NT2/D1 (cell line): Measurements from ENCODE around the gene C16orf86.
"Not testable (repeated sequence)": the region's sequence is repeated elsewhere in the genome, so short reads cannot be mapped to it uniquely, and the experiment has no call there.

Experiments used
- DNase-seq: peaks from one replicate; pipeline ENCODE4 v3.0.0-alpha.2; 2011; ENCODE audit warnings: low read depth, low spot score
- H3K27me3 ChIP-seq: 2 replicates; pipeline ENCODE4 v1.6.0; 2011; ENCODE audit warnings: mild to moderate bottlenecking; ENCODE audit not compliant: insufficient read length, insufficient read depth
- H3K36me3 ChIP-seq: 2 replicates; pipeline ENCODE4 v1.6.1; 2011; ENCODE audit warnings: mild to moderate bottlenecking, low read length, mixed read lengths; ENCODE audit not compliant: insufficient read depth, insufficient read length
- H3K4me1 ChIP-seq: 2 replicates; pipeline ENCODE4 v1.5.1; 2011; ENCODE audit not compliant: insufficient read depth, insufficient read length
- H3K4me3 ChIP-seq: 2 replicates; pipeline ENCODE4 v1.5.1; 2011; ENCODE audit warnings: low read depth; ENCODE audit not compliant: insufficient read length
- H3K9ac ChIP-seq: 2 replicates; pipeline ENCODE4 v1.6.0; 2011; ENCODE audit warnings: low read depth; ENCODE audit not compliant: insufficient read length
- H3K9me3 ChIP-seq: 2 replicates; pipeline ENCODE4 v1.5.1; 2011; ENCODE audit warnings: mild to moderate bottlenecking, low read length; ENCODE audit not compliant: insufficient read depth
- SUZ12 ChIP-seq: IDR thresholded peaks from 2 replicates; pipeline ENCODE4 v1.6.1; 2011; ENCODE audit not compliant: insufficient read length, insufficient read depth; ENCODE audit errors: extremely low read depth
- YY1 ChIP-seq: IDR thresholded peaks from 2 replicates; pipeline ENCODE4 v1.6.1; 2011; ENCODE audit not compliant: insufficient read length, insufficient read depth
- ZNF274 ChIP-seq: IDR thresholded peaks from 2 replicates; pipeline ENCODE4 v1.6.1; 2011; ENCODE audit warnings: mild to moderate bottlenecking, low read depth, low read length

C16orf86 gene

GRCh38 chr16:67676939-67677338 lies 10.3 kb downstream of the C16orf86 start:
- no peak overlapping the region for H3K9ac ChIP-seq
- no peaks in the 10 kb centered on the region for H3K9me3 ChIP-seq
- DNase-seq = no peak
- peaks cover 29% of the 10 kb centered on the region for H3K36me3 ChIP-seq
- peaks cover 3% of the 10 kb centered on the region for H3K4me1 ChIP-seq
- no peaks in the 10 kb centered on the region for H3K27me3 ChIP-seq
- TF ChIP-seq YY1 = no peak
- no peak for TF ChIP-seq SUZ12
- TF ChIP-seq ZNF274 = no peak
- H3K4me3 ChIP-seq = no peak overlapping the region

GRCh38 chr16:67677712-67678111 lies 11.1 kb downstream of the C16orf86 start:
- TF ChIP-seq SUZ12 (no peak), ZNF274 (no peak), YY1 (no peak)
- H3K4me1 ChIP-seq = peaks cover 3% of the 10 kb centered on the region
- H3K9ac ChIP-seq = no peak overlapping the region
- H3K27me3 ChIP-seq = no peaks in the 10 kb centered on the region
- no peak overlapping the region for H3K4me3 ChIP-seq
- no peaks in the 10 kb centered on the region for H3K9me3 ChIP-seq
- H3K36me3 ChIP-seq = peaks cover 27% of the 10 kb centered on the region
- peak; percentile 83 for DNase-seq

DNA sequence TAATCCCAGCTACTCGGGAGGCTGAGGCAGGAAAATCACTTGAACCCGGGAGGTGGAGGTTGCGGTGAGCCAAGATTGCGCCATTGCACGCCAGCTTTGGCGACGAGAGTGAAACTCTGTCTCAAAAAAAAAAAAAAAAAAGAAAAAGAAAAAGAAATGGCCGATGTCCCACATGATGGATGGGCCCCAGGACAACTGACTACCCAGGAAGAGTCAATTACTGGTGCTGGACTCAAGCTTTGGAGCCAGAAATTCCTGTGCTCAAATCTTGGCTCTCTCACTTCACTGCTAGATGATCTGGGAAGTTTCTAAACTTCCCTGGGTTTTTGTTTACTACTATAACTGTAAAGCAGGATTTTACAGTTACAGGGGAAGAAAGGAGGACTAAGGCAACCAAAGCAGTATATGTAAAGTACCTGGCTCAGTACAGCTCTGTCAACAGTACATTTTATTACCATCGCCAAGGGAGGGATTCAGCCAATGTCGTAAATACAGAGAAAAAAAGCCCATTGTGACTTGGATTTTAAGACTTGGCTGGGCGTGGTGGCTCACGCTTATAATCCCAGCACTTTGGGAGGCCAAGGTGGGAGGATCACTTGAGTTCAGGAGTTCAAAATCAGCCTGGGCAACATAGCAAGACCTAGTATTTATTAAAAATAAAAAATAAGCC lies 11.9 kb downstream of the C16orf86 start:
- Histone ChIP-seq H3K9me3 (no peaks in the 10 kb centered on the region), H3K4me1 (peaks cover 3% of the 10 kb centered on the region), H3K36me3 (peaks cover 34% of the 10 kb centered on the region), H3K9ac (no peak overlapping the region), H3K4me3 (no peak overlapping the region), H3K27me3 (no peaks in the 10 kb centered on the region)
- TF ChIP-seq YY1 (no peak), ZNF274 (no peak), SUZ12 (no peak)
- no peak for DNase-seq

- H3K36me3 ChIP-seq = peaks cover 41% of the 10 kb centered on the region
- no peaks in the 10 kb centered on the region for H3K27me3 ChIP-seq
- H3K9me3 ChIP-seq = no peaks in the 10 kb centered on the region
- H3K4me3 ChIP-seq = no peak overlapping the region
- H3K4me1 ChIP-seq = peaks cover 3% of the 10 kb centered on the region
- no peak overlapping the region for H3K9ac ChIP-seq
- no peak for TF ChIP-seq SUZ12
- no peak for TF ChIP-seq ZNF274
- no peak for DNase-seq
Measured at GRCh38 chr16:67679935-67680897, 13.6 kb downstream of the C16orf86 start.

GRCh38 chr16:67683767-67684166 lies 17.2 kb downstream of the C16orf86 start:
- H3K27me3 ChIP-seq = no peaks in the 10 kb centered on the region
- H3K9me3 ChIP-seq = no peaks in the 10 kb centered on the region
- H3K9ac ChIP-seq = no peak overlapping the region
- H3K4me3 ChIP-seq = no peak overlapping the region
- no peak for DNase-seq
- peaks cover 42% of the 10 kb centered on the region for H3K36me3 ChIP-seq
- no peaks in the 10 kb centered on the region for H3K4me1 ChIP-seq
- no peak for TF ChIP-seq ZNF274
- TF ChIP-seq SUZ12 = no peak
- TF ChIP-seq YY1 = no peak

GRCh38 chr16:67685388-67686112 lies 18.9 kb downstream of the C16orf86 start:
- no peaks in the 10 kb centered on the region for H3K27me3 ChIP-seq
- H3K4me1 ChIP-seq = no peaks in the 10 kb centered on the region
- no peak overlapping the region for H3K9ac ChIP-seq

DNA sequence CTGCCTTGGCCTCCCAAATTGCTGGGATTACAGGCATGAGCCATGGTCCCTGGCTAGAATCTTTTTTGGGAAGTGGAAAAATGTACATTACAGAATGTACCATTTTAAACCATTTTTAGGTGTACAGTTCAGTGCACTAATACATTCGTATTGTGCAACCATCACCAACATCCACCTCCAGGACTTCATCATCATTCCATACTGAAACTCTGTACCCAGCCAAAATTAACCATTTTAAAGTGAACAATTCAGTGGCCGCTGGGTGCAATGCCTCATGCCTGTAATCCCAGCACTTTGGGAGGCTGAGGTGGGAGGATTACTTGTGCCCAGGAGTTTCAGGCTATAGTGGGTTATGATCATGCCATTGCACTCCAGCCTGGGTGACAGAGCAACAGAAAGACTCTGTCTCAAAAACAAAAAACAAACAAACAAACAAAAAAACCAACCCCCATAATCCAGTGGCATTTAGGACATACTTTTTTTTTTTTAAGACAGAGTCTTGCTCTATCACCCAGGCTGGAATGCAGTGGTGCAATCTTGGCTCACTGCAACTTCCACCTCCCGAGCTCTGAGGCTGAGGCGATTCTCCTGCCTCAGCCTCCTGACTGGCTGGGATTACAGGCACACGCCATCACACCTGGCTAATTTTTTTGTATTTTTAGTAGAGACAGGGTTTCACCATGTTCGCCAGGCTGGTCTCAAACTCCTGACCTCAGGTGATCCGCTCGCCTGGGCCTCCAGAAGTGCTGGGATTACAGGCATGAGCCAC lies 27.1 kb downstream of the C16orf86 start:
- not testable (repeated sequence) for H3K4me3 ChIP-seq, H3K27me3 ChIP-seq, H3K9me3 ChIP-seq, DNase-seq, H3K4me1 ChIP-seq, H3K9ac ChIP-seq
- peaks cover 10% of the 10 kb centered on the region for H3K36me3 ChIP-seq

More at GRCh38 chr16:67685388-67686112, 18.9 kb downstream of the C16orf86 start:
- H3K36me3 ChIP-seq = peaks cover 34% of the 10 kb centered on the region
- DNase-seq = no peak
- no peaks in the 10 kb centered on the region for H3K9me3 ChIP-seq
- TF ChIP-seq SUZ12 = no peak
- TF ChIP-seq YY1 = no peak
- no peak for TF ChIP-seq ZNF274
- no peak overlapping the region for H3K4me3 ChIP-seq
